GM19035 (cell line): ENCODE measurements around the gene TRIO.

ENCODE experiments used
- ATAC-seq: cut with Tn5 transposase; IDR thresholded peaks from one replicate; pipeline ENCODE4 v1.9.1; 2021; ENCODE audit not compliant: unreplicated experiment

Gene TRIO

GRCh38 chr5:14204785-14205321 lies 61.7 kb downstream of the TRIO start:
- no peak for ATAC-seq

- ATAC-seq: no peak
These were observed 63.0 kb downstream of the TRIO start for GRCh38 chr5:14206028-14206725.

GRCh38 chr5:14207428-14207827 lies 64.3 kb downstream of the TRIO start:
- peak; percentile 16 for ATAC-seq

GRCh38 chr5:14208071-14209021 lies 65.2 kb downstream of the TRIO start:
- peak; percentile 59 for ATAC-seq

GRCh38 chr5:14209222-14209822 lies 66.2 kb downstream of the TRIO start:
- ATAC-seq: no peak

GRCh38 chr5:14209836-14210235 lies 66.7 kb downstream of the TRIO start:
- ATAC-seq: no peak

GRCh38 chr5:14210729-14211128 lies 67.6 kb downstream of the TRIO start:
- ATAC-seq: no peak

- peak; percentile 29 for ATAC-seq
These were observed 69.0 kb downstream of the TRIO start for GRCh38 chr5:14211818-14212803.

- peak; percentile 34 for ATAC-seq
These were observed 69.7 kb downstream of the TRIO start for GRCh38 chr5:14212838-14213237.

- no peak for ATAC-seq
These were observed 70.1 kb downstream of the TRIO start for GRCh38 chr5:14213253-14213652.

GRCh38 chr5:14213813-14214585 lies 70.9 kb downstream of the TRIO start:
- no peak for ATAC-seq

GRCh38 chr5:14215901-14216300 lies 72.8 kb downstream of the TRIO start:
- ATAC-seq: no peak

- ATAC-seq: no peak
These were observed 73.2 kb downstream of the TRIO start for GRCh38 chr5:14216372-14216771.

GRCh38 chr5:14216902-14217301 lies 73.8 kb downstream of the TRIO start:
- ATAC-seq: no peak

- no peak for ATAC-seq
These were observed 74.4 kb downstream of the TRIO start for GRCh38 chr5:14217587-14217986.

- no peak for ATAC-seq
These were observed 74.9 kb downstream of the TRIO start for GRCh38 chr5:14218011-14218410.

GRCh38 chr5:14218480-14218879 lies 75.3 kb downstream of the TRIO start:
- no peak for ATAC-seq

GRCh38 chr5:14218897-14219573 lies 75.9 kb downstream of the TRIO start:
- ATAC-seq: no peak
